ENCODE data around the gene MED13.
"Not testable (repeated sequence)": the region's sequence is repeated elsewhere in the genome, so short reads cannot be mapped to it uniquely, and the experiment has no call there.

DNA sequence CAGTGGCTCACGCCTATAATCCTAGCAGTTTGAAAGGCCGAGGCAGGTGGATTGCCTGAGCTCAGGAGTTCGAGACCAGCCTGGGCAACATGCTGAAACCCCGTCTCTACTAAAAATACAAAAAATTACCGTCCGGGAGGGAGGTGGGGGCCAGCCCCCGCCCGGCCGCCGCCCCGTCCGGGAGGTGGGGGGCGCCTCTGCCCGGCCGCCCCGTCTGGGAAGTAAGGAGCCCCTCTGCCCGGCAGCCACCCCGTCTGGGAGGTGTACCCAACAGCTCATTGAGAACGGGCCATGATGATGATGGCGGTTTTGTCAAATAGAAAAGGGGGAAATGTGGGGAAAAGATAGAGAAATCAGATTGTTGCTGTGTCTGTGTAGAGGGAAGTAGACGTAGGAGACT, 7.8 kb upstream of the MED13 start:
- TF ChIP-seq, protein P1, sequence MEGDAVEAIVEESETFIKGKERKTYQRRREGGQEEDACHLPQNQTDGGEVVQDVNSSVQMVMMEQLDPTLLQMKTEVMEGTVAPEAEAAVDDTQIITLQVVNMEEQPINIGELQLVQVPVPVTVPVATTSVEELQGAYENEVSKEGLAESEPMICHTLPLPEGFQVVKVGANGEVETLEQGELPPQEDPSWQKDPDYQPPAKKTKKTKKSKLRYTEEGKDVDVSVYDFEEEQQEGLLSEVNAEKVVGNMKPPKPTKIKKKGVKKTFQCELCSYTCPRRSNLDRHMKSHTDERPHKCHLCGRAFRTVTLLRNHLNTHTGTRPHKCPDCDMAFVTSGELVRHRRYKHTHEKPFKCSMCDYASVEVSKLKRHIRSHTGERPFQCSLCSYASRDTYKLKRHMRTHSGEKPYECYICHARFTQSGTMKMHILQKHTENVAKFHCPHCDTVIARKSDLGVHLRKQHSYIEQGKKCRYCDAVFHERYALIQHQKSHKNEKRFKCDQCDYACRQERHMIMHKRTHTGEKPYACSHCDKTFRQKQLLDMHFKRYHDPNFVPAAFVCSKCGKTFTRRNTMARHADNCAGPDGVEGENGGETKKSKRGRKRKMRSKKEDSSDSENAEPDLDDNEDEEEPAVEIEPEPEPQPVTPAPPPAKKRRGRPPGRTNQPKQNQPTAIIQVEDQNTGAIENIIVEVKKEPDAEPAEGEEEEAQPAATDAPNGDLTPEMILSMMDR (IDR thresholded peaks at IDR 0.05 in 2 of 3, conservative IDR thresholded peaks at IDR 0.05 in 1 of 3; ENCODE audit: borderline replicate concordance in 1 of 3, insufficient read depth in 1 of 3, low read depth in 2 of 3, low read length in 2 of 3) = not testable (repeated sequence)
- TF ChIP-seq SP1 (IDR thresholded peaks at IDR 0.05; ENCODE audit: low read depth); JUND (IDR thresholded peaks at IDR 0.05); YY1 (IDR thresholded peaks at IDR 0.05; ENCODE audit: extremely low read depth, insufficient replicate concordance, low read depth, low read length); POLR2A (IDR thresholded peaks at IDR 0.05; ENCODE audit: borderline replicate concordance, extremely low read depth, insufficient read depth, insufficient read length); EGR1 (IDR thresholded peaks at IDR 0.05; ENCODE audit: low read depth); FOSL1 (IDR thresholded peaks at IDR 0.05; ENCODE audit: low read depth): not testable (repeated sequence)
- TF ChIP-seq, protein P2, sequence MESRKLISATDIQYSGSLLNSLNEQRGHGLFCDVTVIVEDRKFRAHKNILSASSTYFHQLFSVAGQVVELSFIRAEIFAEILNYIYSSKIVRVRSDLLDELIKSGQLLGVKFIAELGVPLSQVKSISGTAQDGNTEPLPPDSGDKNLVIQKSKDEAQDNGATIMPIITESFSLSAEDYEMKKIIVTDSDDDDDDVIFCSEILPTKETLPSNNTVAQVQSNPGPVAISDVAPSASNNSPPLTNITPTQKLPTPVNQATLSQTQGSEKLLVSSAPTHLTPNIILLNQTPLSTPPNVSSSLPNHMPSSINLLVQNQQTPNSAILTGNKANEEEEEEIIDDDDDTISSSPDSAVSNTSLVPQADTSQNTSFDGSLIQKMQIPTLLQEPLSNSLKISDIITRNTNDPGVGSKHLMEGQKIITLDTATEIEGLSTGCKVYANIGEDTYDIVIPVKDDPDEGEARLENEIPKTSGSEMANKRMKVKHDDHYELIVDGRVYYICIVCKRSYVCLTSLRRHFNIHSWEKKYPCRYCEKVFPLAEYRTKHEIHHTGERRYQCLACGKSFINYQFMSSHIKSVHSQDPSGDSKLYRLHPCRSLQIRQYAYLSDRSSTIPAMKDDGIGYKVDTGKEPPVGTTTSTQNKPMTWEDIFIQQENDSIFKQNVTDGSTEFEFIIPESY (IDR thresholded peaks at IDR 0.05; ENCODE audit: extremely low read depth, insufficient replicate concordance, low read length) = not testable (repeated sequence)

Measured in HCT116 (cell line).